Natural killer cell (primary cell): ENCODE results near the gene IMPG2. TPM values are rescaled to one million over a fixed set of nuclear protein-coding genes. Genes with fewer than 3 reads are reported as not detected.

ENCODE experiments used
- ATAC-seq, 3 donors: fragments of 150-1000 bp in 2 of 3; fragments of 200-7000 bp in 1 of 3; cut with Tn5 transposase; 1 replicate in 1 of 3; 2 replicates in 2 of 3; pipeline ENCODE4 v1.10.0; 2021; ENCODE audit warnings: mild to moderate bottlenecking in 2 of 3, moderate library complexity in 2 of 3
- DNase-seq, 2 donors: peaks; one replicate each; pipeline versions ENCODE4 v3.0.0 to v3.0.0-alpha.2; 2013 to 2021; ENCODE audit warnings: mixed read lengths in 1 of 2
- H3K27ac ChIP-seq: one replicate; pipeline ENCODE4 v1.5.1; 2013; ENCODE audit warnings: mild to moderate bottlenecking, low read length
- H3K27me3 ChIP-seq: one replicate; pipeline ENCODE4 v1.6.1; 2013; ENCODE audit warnings: low read length; ENCODE audit not compliant: control insufficient read depth, insufficient read depth
- H3K36me3 ChIP-seq: one replicate; pipeline ENCODE4 v1.6.1; 2013; ENCODE audit warnings: low read length; ENCODE audit not compliant: control insufficient read depth, insufficient read depth
- H3K4me1 ChIP-seq: one replicate; pipeline ENCODE4 v1.6.1; 2013; ENCODE audit warnings: low read length; ENCODE audit not compliant: control insufficient read depth, insufficient read depth
- H3K4me3 ChIP-seq: one replicate; pipeline ENCODE4 v1.5.1; 2013; ENCODE audit warnings: low read length
- H3K9me3 ChIP-seq: one replicate; pipeline ENCODE4 v1.6.1; 2013; ENCODE audit warnings: low read length; ENCODE audit not compliant: control insufficient read depth, insufficient read depth
- H3K27ac Mint-ChIP-seq, 2 donors: one replicate each; pipeline ENCODE4 v1.8.0; 2022; ENCODE audit warnings: mild to moderate bottlenecking in 2 of 2, mixed read lengths in 2 of 2, moderate library complexity in 1 of 2
- H3K27me3 Mint-ChIP-seq, 2 donors: one replicate each; pipeline ENCODE4 v1.8.0; 2022; ENCODE audit warnings: low read depth in 2 of 2, mixed read lengths in 2 of 2
- H3K36me3 Mint-ChIP-seq: one replicate; pipeline ENCODE4 v1.8.0; 2022; ENCODE audit warnings: mixed read lengths
- H3K4me1 Mint-ChIP-seq, 2 donors: one replicate each; pipeline ENCODE4 v1.8.0; 2022; ENCODE audit warnings: mixed read lengths in 2 of 2
- H3K4me3 Mint-ChIP-seq: one replicate; pipeline ENCODE4 v1.8.0; 2022; ENCODE audit warnings: mild to moderate bottlenecking, moderate library complexity, mixed read lengths
- H3K9me3 Mint-ChIP-seq, 2 donors: one replicate each; pipeline ENCODE4 v1.8.0; 2022; ENCODE audit warnings: mixed read lengths in 2 of 2
- CTCF ChIP-seq: fragments of 200-600 bp; IDR thresholded peaks from one replicate; pipeline ENCODE4 v1.8.0; 2022; ENCODE audit warnings: antibody characterized with exemption
- WGBS: methylation state at CpG from one replicate; pipeline ENCODE4 v1.1.7; 2013; ENCODE audit warnings: missing lambda C conversion rate; ENCODE audit not compliant: insufficient coverage; 5-methylcytosine and 5-hydroxymethylcytosine counted together
- intact Hi-C: fragments of 100-400 bp; cut with micrococcal nuclease; formaldehyde crosslinking; loops from one replicate; pipeline ENCODE4 v1.14.2; 2022
- total RNA-seq, 4 donors: library from RNA; stranded (reverse); fragments of 120-200 nt in 1 of 4; gene quantifications; one replicate each; pipeline versions ENCODE4 v1.2.3 to v1.2.4, GENCODE V29; 2013 to 2022

The IMPG2 gene
- total RNA-seq, 3 donors from 2014 or later (not counting 1 experiment from before 2014, with no cell fraction given) = 0.52 to 0.73 (median 0.72) TPM

GRCh38 chr3:101288294-101288693 is 32.1 kb downstream of the IMPG2 start:
- WGBS = 81% methylated on average over 2 of the region's 2 CpGs
- H3K9me3 ChIP-seq = no peaks in the 10 kb centered on the region

GRCh38 chr3:101284757-101285156 is 35.6 kb downstream of the IMPG2 start:
- Histone ChIP-seq H3K36me3 (no peaks in the 10 kb centered on the region), H3K9me3 (no peaks in the 10 kb centered on the region), H3K27me3 (no peaks in the 10 kb centered on the region), H3K4me3 (no peak overlapping the region), H3K27ac (no peak overlapping the region), H3K4me1 (no peaks in the 10 kb centered on the region)
- H3K9me3 Mint-ChIP-seq = peaks cover 3 to 4% of the 10 kb centered on the region in 2 donors
- no peaks in the 10 kb centered on the region for H3K4me1 Mint-ChIP-seq
- peaks cover 12% of the 10 kb centered on the region for H3K36me3 Mint-ChIP-seq
- TF ChIP-seq CTCF = no peak
- WGBS = no CpG with 5 or more reads among the region's 1 CpG
- DNase-seq = no peak
- H3K27ac Mint-ChIP-seq = no peak overlapping the region
- intact Hi-C loops = no loop called here
- no peaks in the 10 kb centered on the region for H3K27me3 Mint-ChIP-seq
- no peak for ATAC-seq
- no peak overlapping the region for H3K4me3 Mint-ChIP-seq

More at GRCh38 chr3:101288294-101288693, 32.1 kb downstream of the IMPG2 start:
- Histone ChIP-seq H3K27ac (no peak overlapping the region), H3K4me3 (no peak overlapping the region), H3K4me1 (no peaks in the 10 kb centered on the region), H3K27me3 (no peaks in the 10 kb centered on the region), H3K36me3 (no peaks in the 10 kb centered on the region)
- Mint-ChIP-seq H3K36me3 (peaks cover 12% of the 10 kb centered on the region), H3K27ac (no peak overlapping the region), H3K27me3 (no peaks in the 10 kb centered on the region), H3K9me3 (peaks cover 3 to 7% of the 10 kb centered on the region in 2 donors), H3K4me1 (no peaks in the 10 kb centered on the region), H3K4me3 (no peak overlapping the region)
- intact Hi-C loops = no loop called here
- TF ChIP-seq CTCF = no peak
- DNase-seq = no peak
- no peak for ATAC-seq

- Histone ChIP-seq H3K36me3 (no peaks in the 10 kb centered on the region), H3K4me1 (no peaks in the 10 kb centered on the region), H3K27me3 (no peaks in the 10 kb centered on the region), H3K27ac (no peak overlapping the region), H3K4me3 (no peak overlapping the region), H3K9me3 (no peaks in the 10 kb centered on the region)
- intact Hi-C loops = no loop called here
- DNase-seq (no peak), ATAC-seq (no peak)
- Mint-ChIP-seq H3K4me3 (no peak overlapping the region), H3K36me3 (no peaks in the 10 kb centered on the region), H3K27me3 (no peaks in the 10 kb centered on the region), H3K9me3 (no peaks in the 10 kb centered on the region), H3K4me1 (no peaks in the 10 kb centered on the region), H3K27ac (no peak overlapping the region)
- 92% methylated on average over 3 of the region's 3 CpGs for WGBS
- no peak for TF ChIP-seq CTCF
These were observed 38.8 kb downstream of the IMPG2 start for GRCh38 chr3:101281521-101282030.

- H3K9me3 ChIP-seq = no peaks in the 10 kb centered on the region
- H3K4me3 Mint-ChIP-seq = no peak overlapping the region
- no peaks in the 10 kb centered on the region for H3K27me3 ChIP-seq
- DNase-seq (no peak), ATAC-seq (no peak)
- H3K4me1 ChIP-seq = no peaks in the 10 kb centered on the region
- H3K27ac ChIP-seq = no peak overlapping the region
- no peak overlapping the region for H3K27ac Mint-ChIP-seq
- H3K36me3 ChIP-seq = no peaks in the 10 kb centered on the region
- no peaks in the 10 kb centered on the region for H3K9me3 Mint-ChIP-seq
- WGBS = 100% methylated on average over 1 of the region's 1 CpG
- H3K27me3 Mint-ChIP-seq = no peaks in the 10 kb centered on the region
- no peaks in the 10 kb centered on the region for H3K36me3 Mint-ChIP-seq
- H3K4me1 Mint-ChIP-seq = no peaks in the 10 kb centered on the region
- no peak overlapping the region for H3K4me3 ChIP-seq
- TF ChIP-seq CTCF = no peak
- intact Hi-C loops = no loop called here
These were observed 40.5 kb downstream of the IMPG2 start for GRCh38 chr3:101279765-101280385.
